Gastrocnemius medialis (tissue), 4 donors: ENCODE data around the gene SPAG5.

ENCODE experiments used
- CTCF ChIP-seq, 5 experiments: fragments of 450-650 bp in 3 of 5; fragments of 200-600 bp in 2 of 5; sonication (generic) in 2 of 5; IDR thresholded peaks in 4 of 5; conservative IDR thresholded peaks in 1 of 5; 1 replicate in 4 of 5; 2 replicates in 1 of 5; pipeline ENCODE4 v1.5.1; 2016 to 2019; ENCODE audit warnings: antibody characterized with exemption in 5 of 5, mild to moderate bottlenecking in 3 of 5, moderate library complexity in 3 of 5
- POLR2A ChIP-seq, 2 donors: fragments of 450-650 bp; IDR thresholded peaks; one replicate each; pipeline ENCODE4 v1.6.1; 2017; ENCODE audit warnings: antibody characterized with exemption in 2 of 2, mild to moderate bottlenecking in 2 of 2, moderate library complexity in 2 of 2

- TF ChIP-seq POLR2A (IDR thresholded peaks at IDR 0.05) (no peak), CTCF (IDR thresholded peaks at IDR 0.05 in 4 of 5, conservative IDR thresholded peaks at IDR 0.05 in 1 of 5) (no peak)
These were observed 24.8 kb downstream of the SPAG5 start for GRCh38 chr17:28573966-28574480.
